Esophagus muscularis mucosa (tissue), 4 donors: Measurements from ENCODE around the gene SLC30A7. TPM values are rescaled to one million over a fixed set of nuclear protein-coding genes. Genes with fewer than 3 reads are reported as not detected.
A peak's percentile ranks its signal among the peaks of the same experiment; 100 is the strongest.

Experiments used
- DNase-seq: peaks from one replicate; pipeline ENCODE4 v3.0.0-alpha.2; 2017; ENCODE audit errors: extremely low spot score
- H3K27ac ChIP-seq, 4 donors: fragments of 200-600 bp; sonication (generic); replicated peaks in 1 of 4; 1 replicate in 3 of 4; 2 replicates in 1 of 4; pipeline ENCODE4 v1.5.1; 2016 to 2019; ENCODE audit warnings: mild to moderate bottlenecking in 1 of 4
- H3K27me3 ChIP-seq, 4 donors: fragments of 200-600 bp; sonication (generic); one replicate each; pipeline versions ENCODE4 v1.5.1 to v1.6.0; 2016 to 2019
- H3K36me3 ChIP-seq, 4 donors: fragments of 200-600 bp; sonication (generic); one replicate each; pipeline ENCODE4 v1.5.1; 2016 to 2019
- H3K4me1 ChIP-seq, 4 donors: fragments of 200-600 bp; sonication (generic); one replicate each; pipeline ENCODE4 v1.5.1; 2016 to 2019
- H3K4me3 ChIP-seq, 4 donors: fragments of 200-600 bp; sonication (generic); 1 replicate in 2 of 4; 2 replicates in 2 of 4; pipeline ENCODE4 v1.5.1; 2016 to 2019; ENCODE audit warnings: mild to moderate bottlenecking in 4 of 4, moderate library complexity in 1 of 4
- H3K9me3 ChIP-seq, 4 donors: fragments of 200-600 bp; sonication (generic); 1 replicate in 3 of 4; 2 replicates in 1 of 4; pipeline ENCODE4 v1.5.1; 2016 to 2019
- EP300 ChIP-seq: sonication (generic); formaldehyde crosslinking; IDR thresholded peaks from one replicate; pipeline ENCODE4 v1.6.1; 2017; ENCODE audit warnings: antibody characterized with exemption
- POLR2A ChIP-seq: fragments of 450-650 bp; IDR thresholded peaks from one replicate; pipeline ENCODE4 v1.6.1; 2017; ENCODE audit warnings: antibody characterized with exemption, moderate library complexity, mild to moderate bottlenecking, low read depth
- POLR2AphosphoS5 ChIP-seq, 2 donors: sonication (generic); formaldehyde crosslinking; IDR thresholded peaks; one replicate each; pipeline ENCODE4 v1.6.1; 2017; ENCODE audit warnings: antibody characterized with exemption in 2 of 2
- WGBS: methylation state at CpG from one replicate; pipeline ENCODE4 v1.1.5; 2018; 5-methylcytosine and 5-hydroxymethylcytosine counted together
- intact Hi-C: fragments of 100-400 bp; cut with DNase I; formaldehyde crosslinking; loops from one replicate; pipeline ENCODE4 v1.15.1; 2023
- total RNA-seq, 4 donors: library from RNA; depleted of rRNA; stranded (reverse); fragments of >200 nt; gene quantifications; one replicate each; pipeline versions ENCODE4 v1.1.0 to v1.2.1, GENCODE V29; 2016
- TF ChIP-seq, protein P1 (sequence below), 3 experiments: fragments of 200-600 bp in 2 of 3; fragments of 450-650 bp in 1 of 3; sonication (generic) in 2 of 3; IDR thresholded peaks; one replicate each; pipeline ENCODE4 v1.5.1; 2017 to 2019; ENCODE audit warnings: antibody characterized with exemption in 3 of 3, mild to moderate bottlenecking in 2 of 3, moderate library complexity in 1 of 3

SLC30A7 gene
- total RNA-seq, 4 donors from 2014 or later = 10.5 to 19.9 (median 13.6) TPM

DNA sequence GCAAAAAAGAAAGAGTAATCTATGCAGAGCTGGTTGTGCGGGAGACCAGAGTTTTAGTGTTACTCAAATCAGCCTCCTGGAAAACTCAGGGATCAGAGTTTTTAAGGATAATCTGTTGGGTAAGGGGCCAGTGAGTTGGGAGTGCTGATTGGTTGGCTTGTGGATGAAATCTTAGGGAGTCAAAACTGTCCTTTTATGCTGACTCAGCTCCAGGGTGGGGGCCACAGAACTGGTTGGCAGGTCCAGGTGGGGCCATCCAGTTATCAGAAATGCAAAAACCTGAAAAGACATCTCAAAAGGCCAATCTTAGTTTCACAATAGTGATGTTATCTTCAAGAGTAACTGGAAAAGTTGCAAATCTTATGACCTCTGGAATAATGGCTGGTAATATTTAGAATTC is 4.5 kb upstream of the SLC30A7 start:
- no peaks in the 10 kb centered on the region for H3K27me3 ChIP-seq
- no peak for DNase-seq
- H3K4me1 ChIP-seq = peaks cover 0 to 36% (median 34%) of the 10 kb centered on the region in 4 donors
- peaks cover 0 to 7% (median 0%) of the 10 kb centered on the region in 4 donors for H3K9me3 ChIP-seq
- peaks cover 0 to 3% (median under 1%) of the 10 kb centered on the region in 4 donors for H3K36me3 ChIP-seq
- H3K4me3 ChIP-seq = no peak overlapping the region
- WGBS = 100% methylated on average over 1 of the region's 1 CpG
- intact Hi-C loops = no loop called here
- no peak for TF ChIP-seq POLR2AphosphoS5 (IDR thresholded peaks at IDR 0.05)
- TF ChIP-seq, protein P1, sequence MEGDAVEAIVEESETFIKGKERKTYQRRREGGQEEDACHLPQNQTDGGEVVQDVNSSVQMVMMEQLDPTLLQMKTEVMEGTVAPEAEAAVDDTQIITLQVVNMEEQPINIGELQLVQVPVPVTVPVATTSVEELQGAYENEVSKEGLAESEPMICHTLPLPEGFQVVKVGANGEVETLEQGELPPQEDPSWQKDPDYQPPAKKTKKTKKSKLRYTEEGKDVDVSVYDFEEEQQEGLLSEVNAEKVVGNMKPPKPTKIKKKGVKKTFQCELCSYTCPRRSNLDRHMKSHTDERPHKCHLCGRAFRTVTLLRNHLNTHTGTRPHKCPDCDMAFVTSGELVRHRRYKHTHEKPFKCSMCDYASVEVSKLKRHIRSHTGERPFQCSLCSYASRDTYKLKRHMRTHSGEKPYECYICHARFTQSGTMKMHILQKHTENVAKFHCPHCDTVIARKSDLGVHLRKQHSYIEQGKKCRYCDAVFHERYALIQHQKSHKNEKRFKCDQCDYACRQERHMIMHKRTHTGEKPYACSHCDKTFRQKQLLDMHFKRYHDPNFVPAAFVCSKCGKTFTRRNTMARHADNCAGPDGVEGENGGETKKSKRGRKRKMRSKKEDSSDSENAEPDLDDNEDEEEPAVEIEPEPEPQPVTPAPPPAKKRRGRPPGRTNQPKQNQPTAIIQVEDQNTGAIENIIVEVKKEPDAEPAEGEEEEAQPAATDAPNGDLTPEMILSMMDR (IDR thresholded peaks at IDR 0.05) = no peak
- TF ChIP-seq POLR2A = no peak
- TF ChIP-seq EP300 = no peak
- peak overlapping the region; percentile 1 to 38 (median 20) for H3K27ac ChIP-seq

DNA sequence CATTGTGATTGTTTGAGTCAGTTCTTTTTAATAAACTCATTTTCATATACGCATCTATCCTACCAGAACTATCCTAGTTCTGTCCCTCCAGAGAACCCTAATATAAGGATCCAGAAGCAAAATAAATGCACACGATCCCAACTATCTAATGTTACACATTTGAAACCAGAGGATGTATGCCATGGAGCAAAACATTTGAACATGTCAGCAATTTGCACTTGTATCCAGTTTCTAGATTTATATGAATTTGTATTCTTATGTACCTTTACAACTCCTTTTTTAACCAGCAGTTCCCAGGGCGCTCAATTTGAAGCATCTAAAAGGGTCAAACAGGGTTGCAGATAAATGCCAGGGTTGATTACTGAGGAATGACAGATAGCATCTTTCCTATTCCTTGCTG is 3.3 kb upstream of the SLC30A7 start:
- peaks cover 0 to 7% (median 0%) of the 10 kb centered on the region in 4 donors for H3K9me3 ChIP-seq
- DNase-seq = no peak
- TF ChIP-seq POLR2AphosphoS5 (IDR thresholded peaks at IDR 0.05) (no peak), EP300 (no peak), POLR2A (no peak)
- TF ChIP-seq, protein P1 (IDR thresholded peaks at IDR 0.05) = no peak
- intact Hi-C loops = no loop called here
- H3K27ac ChIP-seq = peak overlapping the region in 1 of 4 donors; percentile 1
- no peak overlapping the region for H3K4me3 ChIP-seq
- H3K4me1 ChIP-seq = peaks cover 9 to 47% (median 45%) of the 10 kb centered on the region in 4 donors
- no peaks in the 10 kb centered on the region for H3K27me3 ChIP-seq
- H3K36me3 ChIP-seq = no peaks in the 10 kb centered on the region
- WGBS = 85% methylated on average over 3 of the region's 3 CpGs

GRCh38 chr1:100893718-100894117 is 2.2 kb upstream of the SLC30A7 start:
- H3K9me3 ChIP-seq = peaks cover 0 to 7% (median 0%) of the 10 kb centered on the region in 4 donors
- DNase-seq = no peak
- peak overlapping the region; percentile 63 to 91 (median 86) for H3K4me3 ChIP-seq
- intact Hi-C loops = no loop called here
- TF ChIP-seq POLR2A = no peak
- TF ChIP-seq, protein P1 (IDR thresholded peaks at IDR 0.05) = no peak
- no peak for TF ChIP-seq POLR2AphosphoS5 (IDR thresholded peaks at IDR 0.05)
- no peaks in the 10 kb centered on the region for H3K27me3 ChIP-seq
- H3K36me3 ChIP-seq = peaks cover 0 to 1% (median under 1%) of the 10 kb centered on the region in 4 donors
- H3K27ac ChIP-seq = peak overlapping the region; percentile 92 to 95 (median 94)
- WGBS = 36% methylated on average over 2 of the region's 2 CpGs
- peaks cover 11 to 56% (median 54%) of the 10 kb centered on the region in 4 donors for H3K4me1 ChIP-seq

- no peak for TF ChIP-seq POLR2A
- TF ChIP-seq EP300 = no peak
- TF ChIP-seq POLR2AphosphoS5 (IDR thresholded peaks at IDR 0.05) = peak; percentile 65 to 73
- TF ChIP-seq, protein P1 (IDR thresholded peaks at IDR 0.05) = no peak
- intact Hi-C loops = no loop called here
- DNase-seq = peak; percentile 93
- peak within 1 kb of the TSS; percentile 63 to 91 (median 86) for H3K4me3 ChIP-seq
- H3K36me3 ChIP-seq = peaks cover 0 to 13% (median 9%) of the 10 kb centered on the region in 4 donors
- WGBS = under 1% methylated on average over 37 of the region's 47 CpGs
- peaks cover 0 to 4% (median 0%) of the 10 kb centered on the region in 4 donors for H3K9me3 ChIP-seq
- peaks cover 11 to 56% (median 54%) of the 10 kb centered on the region in 4 donors for H3K4me1 ChIP-seq
- H3K27me3 ChIP-seq = no peaks in the 10 kb centered on the region
- H3K27ac ChIP-seq = peak within 1 kb of the TSS; percentile 92 to 95 (median 94)
Observed at GRCh38 chr1:100894603-100895539, 1.0 kb upstream of the SLC30A7 start, which contains the start of gene EXTL2. TSS of gene EXTL2 (minus strand) at chr1:100894842. CDS start at chr1:100888757, 6,085 bp downstream.
